Mucosa of gallbladder (tissue), 1 donor: ENCODE results near the gene ARFGAP1. TPM values are rescaled to one million over a fixed set of nuclear protein-coding genes. Genes with fewer than 3 reads are reported as not detected.

ENCODE experiments used
- DNase-seq: peaks from one replicate; pipeline ENCODE4 v3.0.0-alpha.2; 2020; ENCODE audit warnings: low spot score
- total RNA-seq: library from RNA; stranded (reverse); gene quantifications from one replicate; pipeline ENCODE4 v1.2.1, GENCODE V29; 2021
- donor health status: DM: no; HTN: no; CAD: no.

ARFGAP1 gene
- total RNA-seq, 1 donor from 2014 or later, result 106 TPM

- no peak for DNase-seq
These were observed 46.0 kb downstream of the ARFGAP1 start for GRCh38 chr20:63318391-63319163.

GRCh38 chr20:63319164-63320040 is 46.8 kb downstream of the ARFGAP1 start:
- no peak for DNase-seq

GRCh38 chr20:63320041-63320511 is 47.5 kb downstream of the ARFGAP1 start:
- no peak for DNase-seq

- DNase-seq, result no peak
These were observed 48.1 kb downstream of the ARFGAP1 start for GRCh38 chr20:63320616-63321147.

GRCh38 chr20:63321148-63321831 is 48.7 kb downstream of the ARFGAP1 start:
- no peak for DNase-seq

GRCh38 chr20:63322146-63322932 is 49.7 kb downstream of the ARFGAP1 start:
- no peak for DNase-seq

GRCh38 chr20:63322933-63323273 is 50.3 kb downstream of the ARFGAP1 start:
- DNase-seq, result no peak

GRCh38 chr20:63323357-63323981 is 50.9 kb downstream of the ARFGAP1 start:
- no peak for DNase-seq

- no peak for DNase-seq
These were observed 52.4 kb downstream of the ARFGAP1 start for GRCh38 chr20:63325021-63325471.

- no peak for DNase-seq
These were observed 53.1 kb downstream of the ARFGAP1 start for GRCh38 chr20:63325554-63326313.

- DNase-seq, result no peak
These were observed 54.0 kb downstream of the ARFGAP1 start for GRCh38 chr20:63326314-63327230.

GRCh38 chr20:63327231-63327745 is 54.7 kb downstream of the ARFGAP1 start:
- DNase-seq, result no peak

GRCh38 chr20:63328026-63328700 is 55.5 kb downstream of the ARFGAP1 start:
- no peak for DNase-seq

- no peak for DNase-seq
These were observed 56.2 kb downstream of the ARFGAP1 start for GRCh38 chr20:63328718-63329275.

- DNase-seq, result no peak
These were observed 56.9 kb downstream of the ARFGAP1 start for GRCh38 chr20:63329331-63330083.

- DNase-seq, result no peak
These were observed 57.6 kb downstream of the ARFGAP1 start for GRCh38 chr20:63330084-63330760.
